Fibroblast of the aortic adventitia (primary cell): ENCODE data around the gene GPR143. TPM values are rescaled to one million over a fixed set of nuclear protein-coding genes. Genes with fewer than 3 reads are reported as not detected.

Experiments
- DNase-seq: peaks from one replicate; pipeline ENCODE4 v3.0.0-alpha.2; 2010; ENCODE audit warnings: low read depth
- H3K4me3 ChIP-seq: 2 replicates; pipeline ENCODE4 v1.5.1; 2011; ENCODE audit warnings: low read depth, mild to moderate bottlenecking, control low read depth, low read length, moderate library complexity
- total RNA-seq: library from RNA; depleted of rRNA; stranded (reverse); fragments of >200 nt; gene quantifications from 2 replicates; pipeline ENCODE4 v1.2.3, GENCODE V29; 2012; ENCODE audit warnings: low replicate concordance
- TF ChIP-seq, protein P1 (sequence below): IDR thresholded peaks from 2 replicates; pipeline ENCODE4 v1.5.1; 2011; ENCODE audit warnings: mild to moderate bottlenecking, low read length, control low read depth, inconsistent platforms; ENCODE audit not compliant: insufficient read depth

The GPR143 gene
- total RNA-seq, 1 donor, result not detected

DNA sequence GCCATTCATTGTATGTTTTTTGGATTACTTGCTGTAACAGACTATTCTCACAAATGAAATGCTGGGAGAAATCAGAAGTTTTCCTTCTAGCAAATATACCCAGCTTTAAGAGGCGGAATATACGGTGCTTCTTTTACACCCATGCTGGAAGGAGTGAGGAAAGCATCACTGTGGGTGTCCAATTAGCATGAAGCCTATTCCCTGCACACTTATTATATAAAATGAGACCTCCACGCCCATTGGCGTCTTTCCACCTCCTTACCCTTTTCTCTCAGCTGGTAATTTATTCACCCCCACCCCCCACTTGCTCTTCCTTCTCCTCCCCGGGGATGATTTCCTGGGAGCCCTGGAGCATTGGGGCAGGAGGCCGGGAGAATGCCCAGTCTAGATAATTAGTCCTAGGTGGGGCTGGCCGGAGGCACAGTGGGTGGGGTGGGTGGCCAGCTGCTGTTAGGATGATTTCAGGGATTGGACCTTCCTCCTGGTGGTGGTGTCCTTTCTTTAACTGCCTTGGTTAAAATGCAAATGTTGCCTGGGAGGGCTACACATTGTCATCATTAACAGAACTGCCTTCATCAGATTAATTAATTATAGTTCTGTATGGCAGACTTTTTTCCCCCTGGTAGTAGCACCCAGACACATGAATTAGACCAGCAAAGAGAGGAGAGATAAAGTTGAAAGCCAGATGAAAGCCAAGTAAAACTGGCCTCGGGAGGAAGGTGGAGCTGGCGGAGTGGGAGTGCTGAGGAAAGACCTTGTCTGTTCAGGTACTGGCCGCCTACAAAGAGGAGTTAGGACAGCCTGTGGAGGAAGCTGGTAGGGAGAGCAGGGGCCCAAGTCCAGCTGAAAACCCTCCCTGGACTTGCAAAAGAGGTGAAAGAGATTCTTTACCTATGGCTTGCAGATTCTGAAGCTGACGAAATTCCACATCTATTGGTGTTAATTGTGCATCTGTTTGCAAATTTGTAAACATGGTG is 32.0 kb upstream of the GPR143 start:
- H3K4me3 ChIP-seq, result no peak overlapping the region
- TF ChIP-seq, protein P1, sequence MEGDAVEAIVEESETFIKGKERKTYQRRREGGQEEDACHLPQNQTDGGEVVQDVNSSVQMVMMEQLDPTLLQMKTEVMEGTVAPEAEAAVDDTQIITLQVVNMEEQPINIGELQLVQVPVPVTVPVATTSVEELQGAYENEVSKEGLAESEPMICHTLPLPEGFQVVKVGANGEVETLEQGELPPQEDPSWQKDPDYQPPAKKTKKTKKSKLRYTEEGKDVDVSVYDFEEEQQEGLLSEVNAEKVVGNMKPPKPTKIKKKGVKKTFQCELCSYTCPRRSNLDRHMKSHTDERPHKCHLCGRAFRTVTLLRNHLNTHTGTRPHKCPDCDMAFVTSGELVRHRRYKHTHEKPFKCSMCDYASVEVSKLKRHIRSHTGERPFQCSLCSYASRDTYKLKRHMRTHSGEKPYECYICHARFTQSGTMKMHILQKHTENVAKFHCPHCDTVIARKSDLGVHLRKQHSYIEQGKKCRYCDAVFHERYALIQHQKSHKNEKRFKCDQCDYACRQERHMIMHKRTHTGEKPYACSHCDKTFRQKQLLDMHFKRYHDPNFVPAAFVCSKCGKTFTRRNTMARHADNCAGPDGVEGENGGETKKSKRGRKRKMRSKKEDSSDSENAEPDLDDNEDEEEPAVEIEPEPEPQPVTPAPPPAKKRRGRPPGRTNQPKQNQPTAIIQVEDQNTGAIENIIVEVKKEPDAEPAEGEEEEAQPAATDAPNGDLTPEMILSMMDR, result no peak
- DNase-seq, result no peak

DNA sequence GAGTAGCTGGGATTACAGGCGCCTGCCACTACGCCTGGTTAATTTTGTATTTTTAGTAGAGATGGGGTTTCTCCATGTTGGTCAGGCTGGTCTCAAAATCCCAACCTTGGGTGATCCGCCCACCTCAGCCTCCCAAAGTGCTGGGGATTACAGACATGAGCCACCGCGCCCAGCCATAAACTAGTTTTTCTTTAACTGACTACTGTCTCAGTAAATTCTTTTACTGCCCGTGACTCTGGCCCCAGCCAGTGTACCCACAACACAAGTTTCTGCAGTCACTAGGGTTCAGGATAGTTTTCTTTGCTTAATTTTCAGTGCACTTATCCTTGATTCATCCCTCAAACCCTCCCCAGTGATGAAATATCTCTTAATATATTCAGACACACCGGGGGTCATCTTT is 28.8 kb upstream of the GPR143 start:
- no peak overlapping the region for H3K4me3 ChIP-seq
- DNase-seq, result no peak
- TF ChIP-seq, protein P1, result no peak

DNA sequence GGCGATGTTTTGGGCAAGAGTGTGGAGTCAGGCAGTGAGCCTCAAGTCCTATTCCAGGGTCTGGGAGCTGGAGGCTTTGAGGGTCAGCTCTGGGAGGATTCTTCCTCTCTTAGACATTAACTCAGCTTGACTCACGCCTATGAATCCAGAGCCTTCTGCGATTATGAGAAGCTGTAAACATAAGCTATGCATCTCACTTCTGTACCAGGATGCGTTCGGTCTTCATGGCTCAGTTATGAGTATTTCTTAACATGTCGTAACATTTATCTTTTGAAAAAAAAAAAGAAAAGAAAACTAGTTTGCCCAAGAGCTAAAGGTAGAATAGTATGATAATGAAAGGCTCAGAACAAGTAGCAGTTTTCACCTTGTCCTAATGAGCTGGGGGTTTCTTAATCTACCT is 25.2 kb upstream of the GPR143 start:
- no peak overlapping the region for H3K4me3 ChIP-seq
- TF ChIP-seq, protein P1, result no peak
- no peak for DNase-seq

DNA sequence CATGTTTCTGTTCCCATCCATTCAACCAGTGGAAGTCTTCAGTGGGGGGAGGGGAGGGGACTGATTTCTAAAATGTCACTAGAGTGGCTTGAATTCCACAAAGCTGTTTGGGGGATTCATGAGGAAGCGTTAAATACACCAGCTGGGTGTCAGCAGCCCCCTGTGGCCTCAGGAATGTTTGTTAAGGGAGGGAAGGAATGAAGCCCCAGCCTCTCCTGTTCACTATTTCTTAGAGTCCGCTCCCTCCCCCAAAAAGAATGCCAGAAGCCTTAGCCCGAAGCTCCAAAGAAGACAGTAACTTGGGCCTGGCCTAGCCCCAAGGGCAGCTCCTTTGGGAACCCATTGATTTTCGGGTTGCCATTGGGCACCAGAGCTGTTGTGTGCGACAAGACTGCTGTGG is 23.9 kb upstream of the GPR143 start:
- no peak for DNase-seq
- H3K4me3 ChIP-seq, result no peak overlapping the region
- TF ChIP-seq, protein P1, result no peak

DNA sequence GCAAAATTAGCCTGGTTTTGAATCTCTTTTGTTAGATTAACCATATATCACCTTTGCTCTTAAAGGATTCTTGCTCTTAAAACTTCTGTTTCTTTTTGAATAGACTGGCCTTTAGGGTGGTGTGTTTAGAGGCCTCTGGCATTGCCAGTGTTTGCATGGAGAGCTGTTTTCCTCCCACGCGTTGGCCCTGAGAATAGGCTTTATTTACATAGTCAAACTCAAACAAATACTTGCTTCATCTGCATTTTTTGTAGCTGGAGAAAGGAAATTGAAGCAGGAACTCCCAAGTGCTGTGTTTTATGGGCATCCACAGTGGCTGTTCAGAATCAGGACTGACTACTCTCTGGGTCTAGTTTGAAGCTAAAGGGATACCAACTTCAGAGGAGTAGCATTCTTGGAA is 23.3 kb upstream of the GPR143 start:
- TF ChIP-seq, protein P1, result no peak
- DNase-seq, result no peak
- no peak overlapping the region for H3K4me3 ChIP-seq

DNA sequence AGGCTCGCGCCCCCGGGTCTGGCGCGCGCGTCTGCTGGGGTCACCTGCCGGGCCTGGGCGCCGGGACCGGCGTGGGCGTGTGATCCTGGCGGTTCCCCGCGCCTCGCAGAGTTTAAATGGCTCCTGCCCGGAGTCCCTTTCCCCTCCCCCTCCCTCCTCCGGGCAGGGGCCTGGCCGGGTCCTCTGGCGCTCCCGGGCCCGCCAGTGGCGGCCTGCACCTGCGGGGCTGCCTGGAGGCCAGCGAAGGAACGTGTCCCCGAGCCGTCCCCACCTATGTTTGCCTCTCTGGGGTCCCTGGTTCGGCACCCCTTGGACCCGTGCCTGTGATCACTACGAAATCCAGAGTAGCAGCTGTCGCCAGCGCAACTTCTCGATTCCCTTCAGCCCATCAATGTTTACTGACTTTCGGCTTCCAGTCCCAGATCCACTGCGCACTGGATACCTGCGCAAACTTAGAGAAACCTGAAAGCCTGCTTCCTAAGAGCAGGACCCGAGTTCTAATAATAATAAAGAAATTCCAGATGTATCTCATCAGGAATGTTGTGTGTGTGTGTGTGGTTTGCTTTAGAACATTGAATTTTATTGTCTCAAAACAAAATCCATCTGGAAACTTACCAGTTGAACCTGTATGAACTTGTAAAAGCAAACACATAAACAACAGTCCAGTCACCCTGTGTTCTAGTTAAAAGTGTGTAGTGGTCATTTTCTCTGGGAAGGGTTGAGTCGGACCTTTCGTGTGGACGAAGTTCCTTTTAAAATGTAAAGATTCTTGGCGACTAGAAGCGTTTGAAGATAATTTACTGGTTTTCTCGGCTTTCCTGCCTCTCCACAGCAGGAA is 21.4 kb upstream of the GPR143 start:
- no peak overlapping the region for H3K4me3 ChIP-seq
- no peak for DNase-seq
- TF ChIP-seq, protein P1, result no peak
